Measurements from ENCODE around the gene ENTR1. TPM values are rescaled to one million over a fixed set of nuclear protein-coding genes. Genes with fewer than 3 reads are reported as not detected.
"Not testable (repeated sequence)": the region's sequence is repeated elsewhere in the genome, so short reads cannot be mapped to it uniquely, and the experiment has no call there.

ENTR1 gene
- total RNA-seq, 1 experiment from 2014 or later = 90.8 TPM

- ChIA-PET CTCF (no interaction called here), POLR2A (no interaction called here)
- Histone ChIP-seq H3K9me3 (ENCODE audit: control insufficient read depth, insufficient read depth, low read depth, low read length) (no peaks in the 10 kb centered on the region), H3K36me3 (ENCODE audit: control insufficient read depth, insufficient read depth, low read length) (peaks cover 11% of the 10 kb centered on the region), H3K27ac (ENCODE audit: low read length) (peak overlapping the region; percentile 89), H3K4me3 (ENCODE audit: low read depth in 2 of 2, low read length in 2 of 2) (peak overlapping the region; percentile 65 to 93), H3K27me3 (ENCODE audit: control insufficient read depth, insufficient read depth, low read length) (no peaks in the 10 kb centered on the region), H3K4me1 (ENCODE audit: control insufficient read depth, insufficient read depth, low read length) (peaks cover 6% of the 10 kb centered on the region)
- TF ChIP-seq SIN3A (IDR thresholded peaks at IDR 0.05; ENCODE audit: borderline replicate concordance, insufficient read depth, low read depth, low read length) (peak; percentile 44; the same call in 1 of the 2 replicates), TCF7L2 (IDR thresholded peaks at IDR 0.05; ENCODE audit: low read depth, low read length) (no peak), REST (IDR thresholded peaks at IDR 0.05; ENCODE audit: insufficient read depth in 1 of 2, low read depth in 2 of 2, low read length in 1 of 2) (no peak)
- BruUV-seq (replicated peaks) = no TSS peak
- in situ Hi-C loops (cut with HindIII; ENCODE audit: low pct_unique_long_range_greater_than_20kb, low sequenced_read_pairs) = no loop called here
- ATAC-seq = peak; percentile 43
- intact Hi-C loops (cut with micrococcal nuclease; ENCODE audit: unreplicated experiment) = no loop called here
- no peak for DNase-seq (ENCODE audit: low read depth, low spot score)
Observed at GRCh38 chr9:136409557-136410455, 608 bp downstream of the ENTR1 start.

- no peak overlapping the region for H3K4me3 ChIP-seq (ENCODE audit: low read depth in 2 of 2, low read length in 2 of 2)
- H3K27ac ChIP-seq (ENCODE audit: low read length) = no peak overlapping the region
- CTCF ChIA-PET = no interaction called here
- intact Hi-C loops (cut with micrococcal nuclease; ENCODE audit: unreplicated experiment) (no loop called here), in situ Hi-C loops (cut with HindIII; ENCODE audit: low pct_unique_long_range_greater_than_20kb, low sequenced_read_pairs) (no loop called here)
- DNase-seq (ENCODE audit: low read depth, low spot score) (no peak), ATAC-seq (no peak)
- H3K9me3 ChIP-seq (ENCODE audit: control insufficient read depth, insufficient read depth, low read depth, low read length) = no peaks in the 10 kb centered on the region
- POLR2A ChIA-PET = no interaction called here
- peaks cover 13% of the 10 kb centered on the region for H3K36me3 ChIP-seq (ENCODE audit: control insufficient read depth, insufficient read depth, low read length)
- TF ChIP-seq CTCF (IDR thresholded peaks at IDR 0.05) (no peak), TCF7L2 (IDR thresholded peaks at IDR 0.05; ENCODE audit: low read depth, low read length) (no peak), SIN3A (IDR thresholded peaks at IDR 0.05; ENCODE audit: borderline replicate concordance, insufficient read depth, low read depth, low read length) (no peak), POLR2AphosphoS5 (IDR thresholded peaks at IDR 0.05; ENCODE audit: low read depth, low read length) (no peak), REST (IDR thresholded peaks at IDR 0.05; ENCODE audit: insufficient read depth in 1 of 2, low read depth in 2 of 2, low read length in 1 of 2) (no peak)
- H3K4me1 ChIP-seq (ENCODE audit: control insufficient read depth, insufficient read depth, low read length) = peaks cover 6% of the 10 kb centered on the region
- BruUV-seq (replicated peaks) = no TSS peak
- no peaks in the 10 kb centered on the region for H3K27me3 ChIP-seq (ENCODE audit: control insufficient read depth, insufficient read depth, low read length)
Observed at GRCh38 chr9:136407911-136408310, 2.5 kb downstream of the ENTR1 start.

GRCh38 chr9:136407061-136407460, 3.4 kb downstream of the ENTR1 start:
- intact Hi-C loops (cut with micrococcal nuclease; ENCODE audit: unreplicated experiment); DNase-seq (ENCODE audit: low read depth, low spot score); H3K9me3 ChIP-seq (ENCODE audit: control insufficient read depth, insufficient read depth, low read depth, low read length); ATAC-seq; CTCF ChIA-PET; H3K27me3 ChIP-seq (ENCODE audit: control insufficient read depth, insufficient read depth, low read length); in situ Hi-C loops (cut with HindIII; ENCODE audit: low pct_unique_long_range_greater_than_20kb, low sequenced_read_pairs); BruUV-seq (replicated peaks); POLR2A ChIA-PET; H3K4me1 ChIP-seq (ENCODE audit: control insufficient read depth, insufficient read depth, low read length); H3K4me3 ChIP-seq (ENCODE audit: low read depth in 2 of 2, low read length in 2 of 2); H3K27ac ChIP-seq (ENCODE audit: low read length): not testable (repeated sequence)
- peaks cover 11% of the 10 kb centered on the region; the same call in 1 of the 2 replicates for H3K36me3 ChIP-seq (ENCODE audit: control insufficient read depth, insufficient read depth, low read length)

- CTCF ChIA-PET = not testable (repeated sequence)
Observed at GRCh38 chr9:136405904-136406303, 4.5 kb downstream of the ENTR1 start.

More at GRCh38 chr9:136405904-136406303, 4.5 kb downstream of the ENTR1 start:
- BruUV-seq (replicated peaks); DNase-seq (ENCODE audit: low read depth, low spot score); POLR2A ChIA-PET; H3K27ac ChIP-seq (ENCODE audit: low read length); H3K4me3 ChIP-seq (ENCODE audit: low read depth in 2 of 2, low read length in 2 of 2); intact Hi-C loops (cut with micrococcal nuclease; ENCODE audit: unreplicated experiment); ATAC-seq; H3K27me3 ChIP-seq (ENCODE audit: control insufficient read depth, insufficient read depth, low read length); H3K9me3 ChIP-seq (ENCODE audit: control insufficient read depth, insufficient read depth, low read depth, low read length); H3K4me1 ChIP-seq (ENCODE audit: control insufficient read depth, insufficient read depth, low read length); H3K36me3 ChIP-seq (ENCODE audit: control insufficient read depth, insufficient read depth, low read length); in situ Hi-C loops (cut with HindIII; ENCODE audit: low pct_unique_long_range_greater_than_20kb, low sequenced_read_pairs): not testable (repeated sequence)
